Measurements from ENCODE around the gene FIGLA.

FIGLA gene

DNA sequence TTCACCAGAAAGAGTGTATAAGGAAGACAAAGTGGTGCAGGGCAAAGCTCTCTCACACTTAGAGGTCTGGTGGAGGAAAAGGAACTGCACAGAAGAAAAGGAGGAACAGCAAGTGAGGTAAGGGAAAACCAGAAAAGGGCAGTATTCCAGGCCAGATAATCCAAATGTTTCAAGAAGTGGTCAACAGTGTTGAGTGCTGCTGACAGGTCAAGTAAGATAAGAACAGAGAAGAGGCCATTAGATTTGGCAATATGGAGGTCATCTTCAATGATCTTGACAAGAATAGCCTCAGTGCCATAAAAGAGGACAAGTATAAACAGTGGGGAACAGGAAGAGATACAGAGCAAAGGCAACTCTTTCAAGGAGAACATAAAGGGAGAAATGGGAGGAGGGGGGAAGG is 37.4 kb downstream of the FIGLA start:
- Histone ChIP-seq H4K20me1 (ENCODE audit: control insufficient read depth, insufficient read depth, low read depth, low read length) (no peaks in the 10 kb centered on the region), H3K4me2 (ENCODE audit: low read length) (no peak overlapping the region), H3K4me3 (ENCODE audit: low read length) (no peak overlapping the region), H3K27ac (ENCODE audit: low read depth, low read length) (no peak overlapping the region), H3K79me2 (ENCODE audit: control insufficient read depth, low read length) (no peaks in the 10 kb centered on the region), H3K4me1 (ENCODE audit: control insufficient read depth, low read length) (no peaks in the 10 kb centered on the region), H3K36me3 (ENCODE audit: control insufficient read depth, low read length) (no peaks in the 10 kb centered on the region), H3K9me2 (replicated peaks; ENCODE audit: control insufficient read depth, low read length) (no peaks in the 10 kb centered on the region), H3K9me3 (ENCODE audit: control insufficient read depth, insufficient read depth, low read length) (no peaks in the 10 kb centered on the region), H3K27me3 (ENCODE audit: control insufficient read depth, low read length) (no peaks in the 10 kb centered on the region), H3F3A (ENCODE audit: control insufficient read depth, insufficient read depth) (no peaks in the 10 kb centered on the region)
- TF ChIP-seq, protein P1, sequence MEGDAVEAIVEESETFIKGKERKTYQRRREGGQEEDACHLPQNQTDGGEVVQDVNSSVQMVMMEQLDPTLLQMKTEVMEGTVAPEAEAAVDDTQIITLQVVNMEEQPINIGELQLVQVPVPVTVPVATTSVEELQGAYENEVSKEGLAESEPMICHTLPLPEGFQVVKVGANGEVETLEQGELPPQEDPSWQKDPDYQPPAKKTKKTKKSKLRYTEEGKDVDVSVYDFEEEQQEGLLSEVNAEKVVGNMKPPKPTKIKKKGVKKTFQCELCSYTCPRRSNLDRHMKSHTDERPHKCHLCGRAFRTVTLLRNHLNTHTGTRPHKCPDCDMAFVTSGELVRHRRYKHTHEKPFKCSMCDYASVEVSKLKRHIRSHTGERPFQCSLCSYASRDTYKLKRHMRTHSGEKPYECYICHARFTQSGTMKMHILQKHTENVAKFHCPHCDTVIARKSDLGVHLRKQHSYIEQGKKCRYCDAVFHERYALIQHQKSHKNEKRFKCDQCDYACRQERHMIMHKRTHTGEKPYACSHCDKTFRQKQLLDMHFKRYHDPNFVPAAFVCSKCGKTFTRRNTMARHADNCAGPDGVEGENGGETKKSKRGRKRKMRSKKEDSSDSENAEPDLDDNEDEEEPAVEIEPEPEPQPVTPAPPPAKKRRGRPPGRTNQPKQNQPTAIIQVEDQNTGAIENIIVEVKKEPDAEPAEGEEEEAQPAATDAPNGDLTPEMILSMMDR (IDR thresholded peaks at IDR 0.05; ENCODE audit: low read depth, low read length, poor library complexity, severe bottlenecking): no peak
- TF ChIP-seq EZH2phosphoT487 (IDR thresholded peaks at IDR 0.05; ENCODE audit: borderline replicate concordance, low read length): no peak

- Histone ChIP-seq H3K36me3 (ENCODE audit: control insufficient read depth, low read length) (no peaks in the 10 kb centered on the region), H3K4me2 (ENCODE audit: low read length) (no peak overlapping the region), H3F3A (ENCODE audit: control insufficient read depth, insufficient read depth) (no peaks in the 10 kb centered on the region), H3K9me3 (ENCODE audit: control insufficient read depth, insufficient read depth, low read length) (no peaks in the 10 kb centered on the region; the same call in 1 of the 2 replicates), H3K27ac (ENCODE audit: low read depth, low read length) (no peak overlapping the region), H3K9me2 (replicated peaks; ENCODE audit: control insufficient read depth, low read length) (no peaks in the 10 kb centered on the region), H3K4me3 (ENCODE audit: low read length) (no peak overlapping the region), H4K20me1 (ENCODE audit: control insufficient read depth, insufficient read depth, low read depth, low read length) (no peaks in the 10 kb centered on the region), H3K79me2 (ENCODE audit: control insufficient read depth, low read length) (no peaks in the 10 kb centered on the region), H3K4me1 (ENCODE audit: control insufficient read depth, low read length) (no peaks in the 10 kb centered on the region), H3K27me3 (ENCODE audit: control insufficient read depth, low read length) (no peaks in the 10 kb centered on the region)
- no peak for TF ChIP-seq EZH2phosphoT487 (IDR thresholded peaks at IDR 0.05; ENCODE audit: borderline replicate concordance, low read length)
- TF ChIP-seq, protein P1 (IDR thresholded peaks at IDR 0.05; ENCODE audit: low read depth, low read length, poor library complexity, severe bottlenecking): no peak
These were observed 38.0 kb downstream of the FIGLA start for GRCh38 chr2:70752396-70752795.

DNA sequence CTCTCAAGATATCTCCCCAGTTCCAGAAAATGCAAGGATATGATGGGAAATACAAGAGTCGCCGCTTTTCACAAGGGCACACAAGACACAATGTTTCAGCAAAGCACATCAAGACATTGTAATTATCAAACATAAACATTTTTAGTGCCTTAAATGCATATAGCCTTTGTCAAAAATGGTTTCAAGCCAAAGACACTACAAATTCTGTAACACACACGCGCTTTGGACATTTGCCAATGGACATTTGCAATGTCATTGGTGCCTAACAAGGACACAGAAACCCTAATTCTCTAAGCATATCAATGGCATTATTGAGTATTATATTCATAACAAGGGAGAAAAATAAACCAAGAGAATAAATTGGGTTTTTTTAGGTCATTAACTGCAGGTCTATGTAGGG is 38.6 kb downstream of the FIGLA start:
- no peak overlapping the region for H3K4me3 ChIP-seq (ENCODE audit: low read length)
- no peaks in the 10 kb centered on the region for H3K4me1 ChIP-seq (ENCODE audit: control insufficient read depth, low read length)
- H3K36me3 ChIP-seq (ENCODE audit: control insufficient read depth, low read length): no peaks in the 10 kb centered on the region
- H3K9me2 ChIP-seq (replicated peaks; ENCODE audit: control insufficient read depth, low read length): no peaks in the 10 kb centered on the region
- H3K27me3 ChIP-seq (ENCODE audit: control insufficient read depth, low read length): no peaks in the 10 kb centered on the region
- H3F3A ChIP-seq (ENCODE audit: control insufficient read depth, insufficient read depth): no peaks in the 10 kb centered on the region
- TF ChIP-seq, protein P1 (IDR thresholded peaks at IDR 0.05; ENCODE audit: low read depth, low read length, poor library complexity, severe bottlenecking): no peak
- no peak for TF ChIP-seq EZH2phosphoT487 (IDR thresholded peaks at IDR 0.05; ENCODE audit: borderline replicate concordance, low read length)
- H3K4me2 ChIP-seq (ENCODE audit: low read length): no peak overlapping the region
- no peaks in the 10 kb centered on the region for H4K20me1 ChIP-seq (ENCODE audit: control insufficient read depth, insufficient read depth, low read depth, low read length)
- no peak overlapping the region for H3K27ac ChIP-seq (ENCODE audit: low read depth, low read length)
- H3K9me3 ChIP-seq (ENCODE audit: control insufficient read depth, insufficient read depth, low read length): no peaks in the 10 kb centered on the region; the same call in 1 of the 2 replicates
- H3K79me2 ChIP-seq (ENCODE audit: control insufficient read depth, low read length): no peaks in the 10 kb centered on the region

Measured in DOHH2 (cell line).